ENCODE measurements around the gene FALEC.

GRCh38 chr1:150537732-150538684 is 22.5 kb downstream of the FALEC start:
- TF ChIP-seq ZNF384 (IDR thresholded peaks at IDR 0.05) = no peak
- no peak for TF ChIP-seq LEF1 (IDR thresholded peaks at IDR 0.05; ENCODE audit: borderline replicate concordance)
- TF ChIP-seq L3MBTL2 (conservative IDR thresholded peaks at IDR 0.05) = no peak
- no peak for TF ChIP-seq BHLHE40 (IDR thresholded peaks at IDR 0.05; ENCODE audit: borderline replicate concordance)
- no peak for TF ChIP-seq FOXM1 (IDR thresholded peaks at IDR 0.05; ENCODE audit: borderline replicate concordance)
- no peak for TF ChIP-seq SUZ12 (IDR thresholded peaks at IDR 0.05)
- TF ChIP-seq ARNT (IDR thresholded peaks at IDR 0.05) = no peak
- no peak for TF ChIP-seq FOXA1 (IDR thresholded peaks at IDR 0.05)
- no peak for TF ChIP-seq SP1 (IDR thresholded peaks at IDR 0.05)
- no peak for TF ChIP-seq ELF4 (IDR thresholded peaks at IDR 0.05)
- TF ChIP-seq PKNOX1 (IDR thresholded peaks at IDR 0.05) = no peak
- TF ChIP-seq FOXK2 (IDR thresholded peaks at IDR 0.05) = no peak
- no peak for TF ChIP-seq HDGF (IDR thresholded peaks at IDR 0.05; ENCODE audit: borderline replicate concordance)
